GM13977 (cell line): Measurements from ENCODE around the gene TIMM9.

ENCODE experiments used
- DNase-seq: peaks from one replicate; pipeline ENCODE4 v3.0.0; 2012; ENCODE audit warnings: low spot score
- in situ Hi-C: fragments of 300-500 bp; cut with MboI; formaldehyde crosslinking; loops from one replicate; pipeline ENCODE4 v1.12.0; 2022; ENCODE audit warnings: low sequenced_read_pairs, low pct_unique_long_range_greater_than_20kb, mixed read lengths, inconsistent platforms; ENCODE audit not compliant: unreplicated experiment
- TF ChIP-seq, protein P1 (sequence below): IDR thresholded peaks from 2 replicates; pipeline ENCODE4 v1.5.1; 2012; ENCODE audit warnings: mild to moderate bottlenecking, control low read depth; ENCODE audit not compliant: insufficient read depth; ENCODE audit errors: extremely low read depth, missing control alignments

Gene TIMM9, protein sequence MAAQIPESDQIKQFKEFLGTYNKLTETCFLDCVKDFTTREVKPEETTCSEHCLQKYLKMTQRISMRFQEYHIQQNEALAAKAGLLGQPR

GRCh38 chr14:58427281-58428117, at the start of gene TIMM9, which contains the start of gene KIAA0586:
Gene TIMM9, minus strand, starts transcription at chr14:58427531. Its CDS starts 15,586 bp downstream, at chr14:58411945.
Gene KIAA0586, plus strand, starts transcription at chr14:58427719. Its CDS starts 546 bp downstream, at chr14:58428265.
- TF ChIP-seq, protein P1, sequence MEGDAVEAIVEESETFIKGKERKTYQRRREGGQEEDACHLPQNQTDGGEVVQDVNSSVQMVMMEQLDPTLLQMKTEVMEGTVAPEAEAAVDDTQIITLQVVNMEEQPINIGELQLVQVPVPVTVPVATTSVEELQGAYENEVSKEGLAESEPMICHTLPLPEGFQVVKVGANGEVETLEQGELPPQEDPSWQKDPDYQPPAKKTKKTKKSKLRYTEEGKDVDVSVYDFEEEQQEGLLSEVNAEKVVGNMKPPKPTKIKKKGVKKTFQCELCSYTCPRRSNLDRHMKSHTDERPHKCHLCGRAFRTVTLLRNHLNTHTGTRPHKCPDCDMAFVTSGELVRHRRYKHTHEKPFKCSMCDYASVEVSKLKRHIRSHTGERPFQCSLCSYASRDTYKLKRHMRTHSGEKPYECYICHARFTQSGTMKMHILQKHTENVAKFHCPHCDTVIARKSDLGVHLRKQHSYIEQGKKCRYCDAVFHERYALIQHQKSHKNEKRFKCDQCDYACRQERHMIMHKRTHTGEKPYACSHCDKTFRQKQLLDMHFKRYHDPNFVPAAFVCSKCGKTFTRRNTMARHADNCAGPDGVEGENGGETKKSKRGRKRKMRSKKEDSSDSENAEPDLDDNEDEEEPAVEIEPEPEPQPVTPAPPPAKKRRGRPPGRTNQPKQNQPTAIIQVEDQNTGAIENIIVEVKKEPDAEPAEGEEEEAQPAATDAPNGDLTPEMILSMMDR: no peak
- DNase-seq: peak; percentile 89
- in situ Hi-C loops: no loop called here

DNA sequence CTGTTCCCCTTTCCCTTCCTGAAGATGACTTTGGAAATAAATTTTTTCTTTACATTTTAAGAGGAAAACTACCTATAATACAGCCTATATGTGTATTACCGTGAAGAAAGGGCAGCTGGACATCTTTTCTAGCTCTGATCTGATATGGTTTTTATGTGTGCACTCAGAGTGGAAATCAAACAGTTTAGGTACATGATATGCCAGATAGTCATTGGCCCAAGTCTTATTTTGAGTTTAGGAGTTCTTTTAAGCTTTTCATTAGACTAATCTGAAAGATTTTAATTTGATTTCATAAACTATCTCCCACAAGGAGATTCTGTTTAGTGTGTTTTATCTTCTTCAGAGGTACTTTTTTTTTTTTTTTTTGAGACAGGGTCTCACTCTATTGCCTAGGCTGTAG, 49.0 kb upstream of the TIMM9 start:
- TF ChIP-seq, protein P1: no peak
- in situ Hi-C loops: loop anchor here (25.0 kb wide), 1 partner anchor 961 kb away; no protein-coding TSS in a partner anchor
- DNase-seq: no peak

DNA sequence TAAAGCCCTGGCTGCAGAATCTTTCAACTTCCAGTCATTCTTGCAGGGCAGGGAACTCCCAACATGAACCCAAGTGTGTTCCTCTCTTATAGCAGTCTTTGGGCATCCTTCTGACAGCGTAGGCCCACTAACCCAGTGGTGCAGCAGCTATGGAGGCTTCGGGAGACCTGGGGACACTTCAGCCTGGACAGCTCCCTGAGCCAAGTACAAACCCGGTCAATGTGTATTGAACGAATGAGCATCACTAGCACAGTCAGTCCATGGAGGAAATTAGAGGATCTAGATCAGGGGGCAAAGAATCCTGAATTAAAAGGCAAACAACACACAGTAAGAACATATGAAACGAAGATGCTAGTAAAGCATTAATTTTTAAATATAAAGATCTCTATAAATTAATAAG, 42.0 kb upstream of the TIMM9 start:
- in situ Hi-C loops: no loop called here
- no peak for DNase-seq
- TF ChIP-seq, protein P1: no peak

- no peak for DNase-seq
- TF ChIP-seq, protein P1: no peak
- in situ Hi-C loops: no loop called here
These were observed 40.2 kb upstream of the TIMM9 start for GRCh38 chr14:58467575-58467974.

DNA sequence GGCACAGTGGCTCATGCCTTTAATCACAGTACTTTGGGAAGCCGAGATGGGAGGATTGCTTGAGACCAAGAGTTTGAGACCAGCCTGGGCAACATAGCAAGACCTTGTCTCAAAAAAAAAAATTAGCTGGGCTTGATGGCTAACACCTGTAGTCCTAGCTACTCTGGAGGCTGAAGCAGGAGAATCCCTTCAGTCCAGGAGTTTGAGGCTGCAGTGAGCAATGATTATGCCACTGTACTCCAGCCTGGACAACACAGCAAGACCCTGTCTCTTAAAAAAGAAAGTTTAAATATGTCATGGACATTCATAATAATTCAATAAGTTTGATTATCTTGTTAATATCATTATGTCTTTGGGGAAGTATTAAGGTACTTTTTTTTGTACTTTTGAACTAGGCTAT, 39.1 kb upstream of the TIMM9 start:
- in situ Hi-C loops: no loop called here
- TF ChIP-seq, protein P1: no peak
- no peak for DNase-seq

DNA sequence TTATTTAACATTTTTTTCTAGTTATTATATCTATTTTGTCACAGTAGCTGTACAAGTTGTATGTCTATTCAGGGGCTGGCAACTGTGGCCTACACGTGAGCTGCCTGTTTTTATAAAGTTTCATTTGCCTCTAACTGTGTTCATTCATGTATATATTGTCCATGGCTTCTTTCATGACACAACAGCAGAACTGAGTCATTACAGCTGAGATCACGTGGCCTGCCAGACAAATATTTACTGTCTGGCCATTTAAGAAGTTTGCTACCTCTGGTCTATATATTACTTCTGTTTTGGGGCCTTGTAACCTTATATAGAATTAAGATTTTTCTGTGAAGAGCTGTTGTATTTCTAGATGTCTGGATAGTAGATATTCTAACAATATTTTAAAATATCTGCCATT, 38.1 kb upstream of the TIMM9 start:
- in situ Hi-C loops: no loop called here
- no peak for DNase-seq
- TF ChIP-seq, protein P1: no peak
